ENCODE measurements around the gene POLR2B. TPM values are rescaled to one million over a fixed set of nuclear protein-coding genes. Genes with fewer than 3 reads are reported as not detected.

Gene POLR2B
- total and polyA plus RNA-seq, 2 of the 8 experiments (the other 6 are each of a cell fraction or from before 2014, with no cell fraction given): 59.3 to 115 TPM

DNA sequence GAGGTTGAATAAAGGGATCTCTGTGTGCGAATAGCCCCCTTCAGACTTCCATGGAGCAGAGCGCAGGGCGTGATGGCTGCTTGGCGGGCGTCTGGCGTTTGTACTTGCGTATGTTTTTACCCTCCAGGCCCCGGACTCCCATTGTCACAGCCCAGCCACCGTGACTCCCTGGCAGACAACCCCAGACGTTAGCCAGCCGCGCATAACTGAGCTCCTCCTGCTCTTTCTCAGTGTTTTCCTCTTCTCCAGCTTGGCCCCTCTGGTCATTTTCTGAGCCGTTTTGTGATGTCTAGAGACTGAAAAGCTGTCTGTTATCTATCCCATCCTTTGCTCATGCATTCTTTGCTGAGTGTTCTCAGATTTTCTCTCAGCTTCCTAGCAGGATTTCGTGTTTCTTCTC lies 77.2 kb downstream of the POLR2B start:
- ChIA-PET CTCF (ENCODE audit: partially characterized antibody) (interaction anchor here (0.7 to 2.4 kb wide), 3 partner anchors 18 to 106 kb away, joined by 3 to 9 read pairs (median 4); no protein-coding TSS in a partner anchor), POLR2A (ENCODE audit: partially characterized antibody) (no interaction called here)
- H2BK20ac ChIP-seq (ENCODE audit: low read length): no peak overlapping the region
- H2BK12ac ChIP-seq (ENCODE audit: low read depth, low read length): no peak overlapping the region
- no peaks in the 10 kb centered on the region for H3K23me2 ChIP-seq (ENCODE audit: low read depth, low read length)
- 77% methylated on average over 14 of the region's 14 CpGs; no CpG with 5 or more reads in 1 of the 2 experiments for WGBS, 2 experiments (ENCODE audit: extremely low coverage in 1 of 2, insufficient coverage in 1 of 2, insufficient read length in 1 of 2, insufficient replicate concordance in 2 of 2, low coverage in 1 of 2, low lambda C conversion rate in 2 of 2, missing lambda C conversion rate in 1 of 2)
- H3K14ac ChIP-seq (ENCODE audit: insufficient read length): no peak overlapping the region
- no peak overlapping the region for H2AFZ ChIP-seq (ENCODE audit: low read length)
- no peak overlapping the region for H2BK15ac ChIP-seq (ENCODE audit: low read length)
- no peak overlapping the region for H3K4me3 ChIP-seq (ENCODE audit: extremely low read depth in 1 of 4, insufficient read depth in 2 of 4, low read depth in 3 of 4, low read length in 4 of 4)
- no peak for FAIRE-seq
- H4K5ac ChIP-seq (ENCODE audit: insufficient read length, low read depth, low read length): no peak overlapping the region
- H3K36me3 ChIP-seq (ENCODE audit: control insufficient read depth in 2 of 4, insufficient read depth in 4 of 4, low read length in 3 of 4): no peaks in the 10 kb centered on the region
- H3K9ac ChIP-seq (replicated peaks in 1 of 4; ENCODE audit: extremely low read depth in 1 of 4, low read depth in 3 of 4, low read length in 3 of 4): no peak overlapping the region
- no peak overlapping the region for H4K91ac ChIP-seq (replicated peaks; ENCODE audit: insufficient read length, low read length)
- no peaks in the 10 kb centered on the region for H4K20me1 ChIP-seq (replicated peaks in 1 of 2; ENCODE audit: control insufficient read depth in 1 of 2, insufficient read depth in 2 of 2, low read length in 2 of 2)
- no peak overlapping the region for H3K4me2 ChIP-seq (ENCODE audit: insufficient read depth in 1 of 2, low read depth in 2 of 2, low read length in 2 of 2)
- no peak overlapping the region for H3K4ac ChIP-seq (replicated peaks; ENCODE audit: insufficient read length, low read depth, low read length)
- no peaks in the 10 kb centered on the region for H3K27me3 ChIP-seq (replicated peaks in 1 of 4; ENCODE audit: control insufficient read depth in 3 of 4, extremely low read depth in 1 of 4, insufficient read depth in 3 of 4, low read length in 3 of 4)
- no peak overlapping the region for H3K56ac ChIP-seq (replicated peaks; ENCODE audit: insufficient read length, low read depth, low read length)
- no peak overlapping the region for H3K18ac ChIP-seq (ENCODE audit: extremely low read depth, low read length)
- no peak overlapping the region for H2BK5ac ChIP-seq (ENCODE audit: low read depth, low read length)
- no peak for DNase-seq (ENCODE audit: low read depth in 1 of 2, low spot score in 2 of 2)
- no peak overlapping the region for H4K8ac ChIP-seq (ENCODE audit: extremely low read depth, insufficient read depth, low read length)
- H3K79me1 ChIP-seq (ENCODE audit: low read depth, low read length): no peaks in the 10 kb centered on the region
- no peak overlapping the region for H2AK5ac ChIP-seq (ENCODE audit: low read depth, low read length)
- no peak overlapping the region for H2BK120ac ChIP-seq (replicated peaks; ENCODE audit: low read depth, low read length)
- H3K23ac ChIP-seq (ENCODE audit: insufficient read length): no peak overlapping the region
- H3K27ac ChIP-seq (ENCODE audit: low read depth, low read length): no peak overlapping the region
- no peaks in the 10 kb centered on the region for H3K9me3 ChIP-seq (ENCODE audit: insufficient read depth in 2 of 2, low read depth in 1 of 2, low read length in 1 of 2)
- no peaks in the 10 kb centered on the region for H3K4me1 ChIP-seq (replicated peaks in 1 of 4; ENCODE audit: control insufficient read depth in 3 of 4, insufficient read depth in 4 of 4, low read length in 3 of 4)
- H3K79me2 ChIP-seq (ENCODE audit: control insufficient read depth in 1 of 2, insufficient read depth in 2 of 2, low read length in 2 of 2): no peaks in the 10 kb centered on the region
- TF ChIP-seq ZNF274 (IDR thresholded peaks at IDR 0.05; ENCODE audit: borderline replicate concordance, extremely low read depth, low read length): no peak
- TF ChIP-seq NRF1 (IDR thresholded peaks at IDR 0.05; ENCODE audit: low read depth, low read length): no peak
- TF ChIP-seq SP1 (IDR thresholded peaks at IDR 0.05; ENCODE audit: low read depth, low read length): no peak
- TF ChIP-seq EZH2 (IDR thresholded peaks at IDR 0.05; ENCODE audit: low read depth, low read length, severe bottlenecking): no peak
- no peak for TF ChIP-seq HDAC6 (IDR thresholded peaks at IDR 0.05; ENCODE audit: low read depth, low read length)
- TF ChIP-seq YY1 (IDR thresholded peaks at IDR 0.05; ENCODE audit: low read depth, low read length): no peak
- TF ChIP-seq, protein P1, sequence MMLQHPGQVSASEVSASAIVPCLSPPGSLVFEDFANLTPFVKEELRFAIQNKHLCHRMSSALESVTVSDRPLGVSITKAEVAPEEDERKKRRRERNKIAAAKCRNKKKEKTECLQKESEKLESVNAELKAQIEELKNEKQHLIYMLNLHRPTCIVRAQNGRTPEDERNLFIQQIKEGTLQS (IDR thresholded peaks at IDR 0.05; ENCODE audit: insufficient read depth, low read depth, low read length): no peak
